HepG2 (cell line): ENCODE data around the gene TMED9. TPM values are rescaled to one million over a fixed set of nuclear protein-coding genes. Genes with fewer than 3 reads are reported as not detected.

Source experiments
- ARID4A ChIP-seq: sonication (generic); formaldehyde crosslinking; IDR thresholded peaks from 2 replicates; pipeline ENCODE4 v1.5.0; 2020; ENCODE audit warnings: mild to moderate bottlenecking, missing genetic modification reagents, borderline replicate concordance
- CAMTA2 ChIP-seq: sonication (generic); formaldehyde crosslinking; IDR thresholded peaks from 2 replicates; pipeline ENCODE4 v1.4.0; 2020; ENCODE audit warnings: mild to moderate bottlenecking, missing genetic modification reagents, borderline replicate concordance
- DNMT3B ChIP-seq: conservative IDR thresholded peaks from 2 replicates; pipeline ENCODE4 v1.6.1; 2016; ENCODE audit warnings: missing biosample characterization, control low read depth
- EHMT2 ChIP-seq: fragments of 200-600 bp; sonication (generic); IDR thresholded peaks from 2 replicates; pipeline ENCODE4 v1.7.0; 2017; ENCODE audit warnings: antibody characterized with exemption, low read depth, low read length, borderline replicate concordance
- FOXO1 ChIP-seq: sonication (generic); formaldehyde crosslinking; IDR thresholded peaks from 2 replicates; pipeline ENCODE4 v1.4.0; 2020; ENCODE audit warnings: missing genetic modification reagents
- IKZF4 ChIP-seq: sonication (generic); formaldehyde crosslinking; IDR thresholded peaks from 2 replicates; pipeline ENCODE4 v1.5.1; 2020; ENCODE audit warnings: borderline replicate concordance, mild to moderate bottlenecking, low read depth, missing genetic modification reagents; ENCODE audit errors: not compliant biosample characterization
- JUN ChIP-seq: sonication (generic); formaldehyde crosslinking; IDR thresholded peaks from 2 replicates; pipeline ENCODE4 v1.4.0; 2020; ENCODE audit warnings: mild to moderate bottlenecking, missing genetic modification reagents
- MEF2D ChIP-seq: sonication (generic); formaldehyde crosslinking; IDR thresholded peaks from 2 replicates; pipeline ENCODE4 v1.5.1; 2020; ENCODE audit warnings: mild to moderate bottlenecking, missing genetic modification reagents
- SMAD1 ChIP-seq: sonication (generic); formaldehyde crosslinking; IDR thresholded peaks from 2 replicates; pipeline ENCODE4 v1.4.0; 2020; ENCODE audit warnings: missing genetic modification reagents, low read depth, mild to moderate bottlenecking, borderline replicate concordance
- THAP7 ChIP-seq: sonication (generic); formaldehyde crosslinking; IDR thresholded peaks from 2 replicates; pipeline ENCODE4 v1.8.1; 2023; ENCODE audit warnings: mild to moderate bottlenecking, missing genetic modification reagents
- ZBTB25 ChIP-seq: IDR thresholded peaks from 2 replicates; pipeline ENCODE4 v1.6.1; 2018; ENCODE audit warnings: missing genetic modification reagents
- ZNF292 ChIP-seq: sonication (generic); formaldehyde crosslinking; IDR thresholded peaks from 2 replicates; pipeline ENCODE4 v1.8.1; 2022; ENCODE audit warnings: mild to moderate bottlenecking, low read depth, missing genetic modification reagents, borderline replicate concordance
- ZNF580 ChIP-seq: IDR thresholded peaks from 2 replicates; pipeline ENCODE4 v1.6.1; 2016; ENCODE audit warnings: low read depth, borderline replicate concordance
- ZNF605 ChIP-seq: sonication (generic); formaldehyde crosslinking; IDR thresholded peaks from 2 replicates; pipeline ENCODE4 v1.8.0; 2022; ENCODE audit warnings: mild to moderate bottlenecking, missing genetic modification reagents
- ZSCAN22 ChIP-seq: sonication (generic); formaldehyde crosslinking; IDR thresholded peaks from 2 replicates; pipeline ENCODE4 v1.4.0; 2020; ENCODE audit warnings: mild to moderate bottlenecking, missing genetic modification reagents
- ZXDC ChIP-seq: sonication (generic); formaldehyde crosslinking; IDR thresholded peaks from 2 replicates; pipeline ENCODE4 v1.5.0; 2020; ENCODE audit warnings: mild to moderate bottlenecking, missing genetic modification reagents
- polyA plus RNA-seq, 8 experiments: library from polyadenylated mRNA; depleted of rRNA in 3 of 8; stranded (reverse) in 7 of 8; unstranded in 1 of 8; fragments of >200 nt; fragmentation: Illumina TruSeq in 4 of 8; extraction: Trizol in 4 of 8; gene quantifications; 2 replicates each; pipeline versions ENCODE4 v1.2.1 to v1.2.3, GENCODE V29; 2011 to 2016; ENCODE audit warnings: low read depth in 4 of 8, missing spikeins in 1 of 8, mixed read lengths in 1 of 8; ENCODE audit not compliant: insufficient read depth in 1 of 8
- total RNA-seq, 5 experiments: library from RNA; depleted of rRNA; stranded (reverse); fragments of >200 nt; fragmentation: Illumina TruSeq; extraction: Trizol; gene quantifications; 2 replicates each; pipeline ENCODE4 v1.2.3, GENCODE V29; 2016; ENCODE audit warnings: low read depth in 1 of 5

TMED9 gene
- total and polyA plus RNA-seq, 2 of the 13 experiments (the other 11 are each of a cell fraction or from before 2014, with no cell fraction given), result 161 to 350 TPM

GRCh38 chr5:177592010-177592834 is at the start of gene TMED9 (continued):
- TF ChIP-seq ZBTB25 (CRISPR knock-in tag), result 0 out of 2 replicates have a peak, but pooled peaks have one; percentile 15
- TF ChIP-seq ARID4A (CRISPR knock-in tag), result peak; percentile 95
- no peak for TF ChIP-seq MEF2D (CRISPR knock-in tag)
- no peak for TF ChIP-seq ZSCAN22
- TF ChIP-seq IKZF4 (CRISPR knock-in tag), result peak; percentile 35
- TF ChIP-seq ZXDC (CRISPR knock-in tag), result no peak
- no peak for TF ChIP-seq DNMT3B (CRISPR knock-in tag)
- TF ChIP-seq JUN (CRISPR knock-in tag), result no peak
- no peak for TF ChIP-seq EHMT2
- peak; percentile 63; the same call in 1 of the 2 replicates for TF ChIP-seq CAMTA2 (CRISPR knock-in tag)
- peak; percentile 60; the same call in 1 of the 2 replicates for TF ChIP-seq ZNF580 (CRISPR knock-in tag)
- TF ChIP-seq ZNF605, result no peak; the same call in 1 of the 2 replicates
- peak; percentile 9; the same call in 1 of the 2 replicates for TF ChIP-seq THAP7
- no peak for TF ChIP-seq ZNF292 (CRISPR knock-in tag)
- TF ChIP-seq SMAD1 (CRISPR knock-in tag), result no peak; the same call in 1 of the 2 replicates
- 0 out of 2 replicates have a peak, but pooled peaks have one; percentile 12 for TF ChIP-seq FOXO1
